HCT116 (cell line): Measurements from ENCODE around the gene HSH2D.

Source experiments
- CEBPB ChIP-seq: IDR thresholded peaks from 2 replicates; pipeline ENCODE4 v1.6.1; 2012; ENCODE audit warnings: low read depth
- FOSL1 ChIP-seq: IDR thresholded peaks from 2 replicates; pipeline ENCODE4 v1.6.1; 2012; ENCODE audit warnings: low read depth
- JUND ChIP-seq: IDR thresholded peaks from 2 replicates; pipeline ENCODE4 v1.6.1; 2012
- POLR2A ChIP-seq: IDR thresholded peaks from 2 replicates; pipeline ENCODE4 v1.7.0; 2011; ENCODE audit warnings: borderline replicate concordance; ENCODE audit not compliant: insufficient read depth, insufficient read length; ENCODE audit errors: extremely low read depth
- POLR2AphosphoS5 ChIP-seq: IDR thresholded peaks from 2 replicates; pipeline ENCODE4 v1.6.1; 2011; ENCODE audit warnings: mild to moderate bottlenecking, low read depth, low read length, moderate library complexity
- SIN3A ChIP-seq: IDR thresholded peaks from 2 replicates; pipeline ENCODE4 v1.6.1; 2012; ENCODE audit warnings: low read depth
- SP1 ChIP-seq: IDR thresholded peaks from 2 replicates; pipeline ENCODE4 v1.6.1; 2012; ENCODE audit warnings: low read depth
- TCF7L2 ChIP-seq: IDR thresholded peaks from 2 replicates; pipeline ENCODE4 v1.7.0; 2011; ENCODE audit warnings: borderline replicate concordance, inconsistent platforms; ENCODE audit not compliant: insufficient read depth, insufficient read length; ENCODE audit errors: extremely low read depth
- ZFX ChIP-seq: fragments of 450-650 bp; IDR thresholded peaks from 2 replicates; pipeline ENCODE4 v1.6.1; 2017
- ZNF274 ChIP-seq: fragments of 200-500 bp; sonication (Bioruptor generic); IDR thresholded peaks from 2 replicates; pipeline ENCODE4 v1.6.1; 2014; ENCODE audit warnings: mild to moderate bottlenecking, low read depth, low read length, inconsistent platforms
- TF ChIP-seq, protein P1 (sequence below): IDR thresholded peaks from 2 replicates; pipeline ENCODE4 v1.6.1; 2012
- TF ChIP-seq, protein P2 (sequence below), 3 experiments: fragments of 200-600 bp in 1 of 3; sonication (generic) in 1 of 3; IDR thresholded peaks in 2 of 3; conservative IDR thresholded peaks in 1 of 3; 2 replicates each; pipeline ENCODE4 v1.5.1; 2012 to 2017; ENCODE audit warnings: low read depth in 2 of 3, low read length in 2 of 3, antibody characterized with exemption in 1 of 3, borderline replicate concordance in 1 of 3, control low read depth in 1 of 3, mild to moderate bottlenecking in 1 of 3, mixed read lengths in 1 of 3, mixed run types in 1 of 3, moderate library complexity in 1 of 3; ENCODE audit not compliant: insufficient read depth in 1 of 3

GRCh38 chr19:16121967-16122366 is 21.5 kb upstream of the HSH2D start:
- TF ChIP-seq, protein P1, sequence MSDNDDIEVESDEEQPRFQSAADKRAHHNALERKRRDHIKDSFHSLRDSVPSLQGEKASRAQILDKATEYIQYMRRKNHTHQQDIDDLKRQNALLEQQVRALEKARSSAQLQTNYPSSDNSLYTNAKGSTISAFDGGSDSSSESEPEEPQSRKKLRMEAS, result no peak
- TF ChIP-seq, protein P2, sequence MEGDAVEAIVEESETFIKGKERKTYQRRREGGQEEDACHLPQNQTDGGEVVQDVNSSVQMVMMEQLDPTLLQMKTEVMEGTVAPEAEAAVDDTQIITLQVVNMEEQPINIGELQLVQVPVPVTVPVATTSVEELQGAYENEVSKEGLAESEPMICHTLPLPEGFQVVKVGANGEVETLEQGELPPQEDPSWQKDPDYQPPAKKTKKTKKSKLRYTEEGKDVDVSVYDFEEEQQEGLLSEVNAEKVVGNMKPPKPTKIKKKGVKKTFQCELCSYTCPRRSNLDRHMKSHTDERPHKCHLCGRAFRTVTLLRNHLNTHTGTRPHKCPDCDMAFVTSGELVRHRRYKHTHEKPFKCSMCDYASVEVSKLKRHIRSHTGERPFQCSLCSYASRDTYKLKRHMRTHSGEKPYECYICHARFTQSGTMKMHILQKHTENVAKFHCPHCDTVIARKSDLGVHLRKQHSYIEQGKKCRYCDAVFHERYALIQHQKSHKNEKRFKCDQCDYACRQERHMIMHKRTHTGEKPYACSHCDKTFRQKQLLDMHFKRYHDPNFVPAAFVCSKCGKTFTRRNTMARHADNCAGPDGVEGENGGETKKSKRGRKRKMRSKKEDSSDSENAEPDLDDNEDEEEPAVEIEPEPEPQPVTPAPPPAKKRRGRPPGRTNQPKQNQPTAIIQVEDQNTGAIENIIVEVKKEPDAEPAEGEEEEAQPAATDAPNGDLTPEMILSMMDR (IDR thresholded peaks at IDR 0.05 in 2 of 3, conservative IDR thresholded peaks at IDR 0.05 in 1 of 3; ENCODE audit: borderline replicate concordance in 1 of 3, insufficient read depth in 1 of 3, low read depth in 2 of 3, low read length in 2 of 3), result no peak
- TF ChIP-seq TCF7L2, result no peak
- no peak for TF ChIP-seq SP1
- no peak for TF ChIP-seq POLR2A
- no peak for TF ChIP-seq ZFX
- no peak for TF ChIP-seq CEBPB
- no peak for TF ChIP-seq FOSL1
- TF ChIP-seq JUND, result no peak
- TF ChIP-seq POLR2AphosphoS5, result no peak
- no peak for TF ChIP-seq SIN3A
- TF ChIP-seq ZNF274, result no peak
